GM12878 (cell line): ENCODE measurements around the gene ZNF350.

Source experiments
- CREM ChIP-seq: IDR thresholded peaks from 2 replicates; pipeline ENCODE4 v1.6.1; 2014; ENCODE audit warnings: antibody characterized with exemption, low read depth
- FOXK2 ChIP-seq: fragments of 450-650 bp; IDR thresholded peaks from 2 replicates; pipeline ENCODE4 v1.6.1; 2017; ENCODE audit warnings: mild to moderate bottlenecking, moderate library complexity
- POLR2A ChIP-seq: IDR thresholded peaks from 2 replicates; pipeline ENCODE4 v1.6.1; 2011; ENCODE audit warnings: low read depth, mild to moderate bottlenecking, low read length
- TF ChIP-seq, protein P1 (sequence below), 3 experiments: IDR thresholded peaks in 2 of 3; conservative IDR thresholded peaks in 1 of 3; 2 replicates each; pipeline ENCODE4 v1.5.1; 2011; ENCODE audit warnings: low read depth in 3 of 3, low read length in 3 of 3, mild to moderate bottlenecking in 3 of 3, control low read depth in 2 of 3, moderate library complexity in 2 of 3, inconsistent platforms in 1 of 3, mixed read lengths in 1 of 3; ENCODE audit not compliant: control insufficient read depth in 2 of 3, insufficient read depth in 1 of 3; ENCODE audit errors: extremely low read depth in 1 of 3

DNA sequence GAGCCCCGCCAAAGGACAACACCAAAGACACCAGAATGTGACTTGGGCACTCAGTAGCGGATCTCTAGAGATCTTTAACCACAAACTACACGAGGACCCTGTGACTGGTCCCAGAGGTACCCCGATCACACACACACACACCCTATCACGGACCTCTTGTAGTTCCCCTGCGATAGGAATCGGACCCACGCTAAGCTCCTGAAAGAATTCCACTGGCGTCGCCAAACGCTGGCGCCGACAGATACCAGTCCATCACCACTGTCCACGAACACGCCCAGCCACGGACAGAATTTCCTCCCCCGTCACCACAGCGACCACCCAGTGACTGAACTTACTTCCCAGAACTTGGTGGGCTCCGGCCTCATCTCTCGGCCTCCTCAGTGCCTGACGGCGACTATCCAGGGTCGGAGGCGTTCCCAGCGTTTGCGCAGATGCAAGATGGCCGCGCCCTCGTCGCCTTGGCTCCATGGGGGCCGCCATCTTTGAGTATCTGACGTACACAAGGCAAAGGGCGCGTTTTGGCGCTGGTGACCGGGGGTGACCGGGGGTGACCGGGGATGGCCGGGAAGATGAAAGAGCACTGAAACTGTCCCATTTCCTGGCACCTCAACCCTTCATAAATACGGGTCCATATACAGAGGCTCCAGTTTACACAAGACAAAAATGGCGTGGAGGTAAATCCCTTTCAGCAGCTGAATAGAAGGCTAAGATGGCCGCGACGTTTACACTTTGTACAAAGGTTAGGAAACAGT is 21.3 kb upstream of the ZNF350 start, which contains the start of gene ZNF615:
- TF ChIP-seq FOXK2 (no peak), CREM (peak; percentile 75), POLR2A (peak; percentile 72)
- TF ChIP-seq, protein P1, sequence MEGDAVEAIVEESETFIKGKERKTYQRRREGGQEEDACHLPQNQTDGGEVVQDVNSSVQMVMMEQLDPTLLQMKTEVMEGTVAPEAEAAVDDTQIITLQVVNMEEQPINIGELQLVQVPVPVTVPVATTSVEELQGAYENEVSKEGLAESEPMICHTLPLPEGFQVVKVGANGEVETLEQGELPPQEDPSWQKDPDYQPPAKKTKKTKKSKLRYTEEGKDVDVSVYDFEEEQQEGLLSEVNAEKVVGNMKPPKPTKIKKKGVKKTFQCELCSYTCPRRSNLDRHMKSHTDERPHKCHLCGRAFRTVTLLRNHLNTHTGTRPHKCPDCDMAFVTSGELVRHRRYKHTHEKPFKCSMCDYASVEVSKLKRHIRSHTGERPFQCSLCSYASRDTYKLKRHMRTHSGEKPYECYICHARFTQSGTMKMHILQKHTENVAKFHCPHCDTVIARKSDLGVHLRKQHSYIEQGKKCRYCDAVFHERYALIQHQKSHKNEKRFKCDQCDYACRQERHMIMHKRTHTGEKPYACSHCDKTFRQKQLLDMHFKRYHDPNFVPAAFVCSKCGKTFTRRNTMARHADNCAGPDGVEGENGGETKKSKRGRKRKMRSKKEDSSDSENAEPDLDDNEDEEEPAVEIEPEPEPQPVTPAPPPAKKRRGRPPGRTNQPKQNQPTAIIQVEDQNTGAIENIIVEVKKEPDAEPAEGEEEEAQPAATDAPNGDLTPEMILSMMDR (IDR thresholded peaks at IDR 0.05 in 2 of 3, conservative IDR thresholded peaks at IDR 0.05 in 1 of 3; ENCODE audit: control insufficient read depth in 2 of 3, extremely low read depth in 1 of 3, insufficient read depth in 1 of 3, low read depth in 3 of 3, low read length in 3 of 3), result no peak
